ENCODE measurements around the gene CDKAL1. TPM values are rescaled to one million over a fixed set of nuclear protein-coding genes. Genes with fewer than 3 reads are reported as not detected.

Gene CDKAL1
- total and polyA plus RNA-seq, 2 of the 13 experiments (the other 11 are each of a cell fraction or from before 2014, with no cell fraction given): 9.5 to 27.7 TPM

- TF ChIP-seq ZNF558 (CRISPR knock-in tag; IDR thresholded peaks at IDR 0.05; ENCODE audit: borderline replicate concordance): no peak
- TF ChIP-seq ZNF264 (CRISPR knock-in tag; IDR thresholded peaks at IDR 0.05): no peak
- no peak for TF ChIP-seq HOXD1 (CRISPR knock-in tag; IDR thresholded peaks at IDR 0.05)
- TF ChIP-seq MED1 (CRISPR knock-in tag; IDR thresholded peaks at IDR 0.05): peak; percentile 49; the same call in 1 of the 2 replicates
- no peak for TF ChIP-seq NFE2L1 (CRISPR knock-in tag; IDR thresholded peaks at IDR 0.05; ENCODE audit: borderline replicate concordance)
- no peak for TF ChIP-seq ATM (IDR thresholded peaks at IDR 0.05; ENCODE audit: borderline replicate concordance)
- TF ChIP-seq KMT2B (CRISPR knock-in tag; IDR thresholded peaks at IDR 0.05): no peak
- TF ChIP-seq TEAD3 (CRISPR knock-in tag; optimal IDR thresholded peaks at IDR 0.05; ENCODE audit: borderline replicate concordance): peak; percentile 72
- TF ChIP-seq ZNF180 (CRISPR knock-in tag; IDR thresholded peaks at IDR 0.05; ENCODE audit: borderline replicate concordance, low read depth): no peak
- TF ChIP-seq ZNF773 (CRISPR knock-in tag; IDR thresholded peaks at IDR 0.05; ENCODE audit: borderline replicate concordance): no peak
- no peak for TF ChIP-seq NR2C2 (CRISPR knock-in tag; IDR thresholded peaks at IDR 0.05; ENCODE audit: borderline replicate concordance)
- no peak for TF ChIP-seq ZNF569 (CRISPR knock-in tag; IDR thresholded peaks at IDR 0.05; ENCODE audit: borderline replicate concordance)
- TF ChIP-seq ZNF576 (CRISPR knock-in tag; IDR thresholded peaks at IDR 0.05): no peak
- TF ChIP-seq RBM22 (optimal IDR thresholded peaks at IDR 0.05; ENCODE audit: low read length): peak; percentile 44
- no peak for TF ChIP-seq JUND (CRISPR knock-in tag; IDR thresholded peaks at IDR 0.05)
- TF ChIP-seq AKAP8 (CRISPR knock-in tag; IDR thresholded peaks at IDR 0.05): no peak
- TF ChIP-seq HCFC1 (IDR thresholded peaks at IDR 0.05; ENCODE audit: low read depth, low read length): no peak
- TF ChIP-seq ZNF678 (CRISPR knock-in tag; IDR thresholded peaks at IDR 0.05): no peak
- TF ChIP-seq PBX2 (CRISPR knock-in tag; IDR thresholded peaks at IDR 0.05): 0 out of 2 replicates have a peak, but pooled peaks have one; percentile 36
- peak; percentile 90 for TF ChIP-seq TFAP4 (IDR thresholded peaks at IDR 0.05; ENCODE audit: borderline replicate concordance, low read depth)
- no peak for TF ChIP-seq FOXC1 (CRISPR knock-in tag; IDR thresholded peaks at IDR 0.05; ENCODE audit: borderline replicate concordance)
- no peak for TF ChIP-seq YEATS4 (CRISPR knock-in tag; IDR thresholded peaks at IDR 0.05; ENCODE audit: borderline replicate concordance)
- TF ChIP-seq ERF (CRISPR knock-in tag; IDR thresholded peaks at IDR 0.05): peak; percentile 53; the same call in 1 of the 2 replicates
- TF ChIP-seq ZNF280B (CRISPR knock-in tag; IDR thresholded peaks at IDR 0.05; ENCODE audit: borderline replicate concordance): no peak
- peak; percentile 58; the same call in 1 of the 2 replicates for TF ChIP-seq ATF3 (CRISPR knock-in tag; IDR thresholded peaks at IDR 0.05)
These were observed 96.6 kb downstream of the CDKAL1 start (continued) for GRCh38 chr6:20630617-20631548.
